GM12878 (cell line): Measurements from ENCODE around the gene ISLR.

Source experiments
- CREM ChIP-seq: IDR thresholded peaks from 2 replicates; pipeline ENCODE4 v1.6.1; 2014; ENCODE audit warnings: antibody characterized with exemption, low read depth
- EZH2 ChIP-seq: IDR thresholded peaks from 2 replicates; pipeline ENCODE4 v1.6.1; 2012; ENCODE audit warnings: low read depth, mild to moderate bottlenecking, control low read depth, inconsistent platforms, low read length, borderline replicate concordance; ENCODE audit not compliant: control insufficient read depth
- FOS ChIP-seq: IDR thresholded peaks from 3 replicates; pipeline ENCODE4 v1.6.1; 2011; ENCODE audit warnings: borderline replicate concordance; ENCODE audit not compliant: insufficient read length; ENCODE audit errors: extremely low read depth
- PAX5 ChIP-seq: IDR thresholded peaks from 2 replicates; pipeline ENCODE4 v1.6.1; 2011; ENCODE audit warnings: low read depth, low read length, borderline replicate concordance
- POLR2A ChIP-seq: IDR thresholded peaks from 2 replicates; pipeline ENCODE4 v1.6.1; 2011; ENCODE audit warnings: low read depth, mild to moderate bottlenecking, low read length
- SMARCA5 ChIP-seq: fragments of 450-650 bp; IDR thresholded peaks from 2 replicates; pipeline ENCODE4 v1.6.1; 2017; ENCODE audit warnings: mild to moderate bottlenecking
- TAF1 ChIP-seq: IDR thresholded peaks from 2 replicates; pipeline ENCODE4 v1.6.1; 2011; ENCODE audit warnings: mild to moderate bottlenecking, low read depth, low read length, borderline replicate concordance
- ZBED1 ChIP-seq: IDR thresholded peaks from 2 replicates; pipeline ENCODE4 v1.6.1; 2016; ENCODE audit warnings: borderline replicate concordance
- TF ChIP-seq, protein P1 (sequence below), 3 experiments: IDR thresholded peaks in 2 of 3; conservative IDR thresholded peaks in 1 of 3; 2 replicates each; pipeline ENCODE4 v1.5.1; 2011; ENCODE audit warnings: low read depth in 3 of 3, low read length in 3 of 3, mild to moderate bottlenecking in 3 of 3, control low read depth in 2 of 3, moderate library complexity in 2 of 3, inconsistent platforms in 1 of 3, mixed read lengths in 1 of 3; ENCODE audit not compliant: control insufficient read depth in 2 of 3, insufficient read depth in 1 of 3; ENCODE audit errors: extremely low read depth in 1 of 3
- TF ChIP-seq, protein P2 (sequence below): IDR thresholded peaks from 2 replicates; pipeline ENCODE4 v1.6.1; 2012; ENCODE audit warnings: low read depth, low read length, improper control_type of control experiment
- TF ChIP-seq, protein P3 (sequence below): IDR thresholded peaks from 2 replicates; pipeline ENCODE4 v1.6.1; 2012; ENCODE audit warnings: improper control_type of control experiment, low read depth, low read length; ENCODE audit not compliant: insufficient replicate concordance

DNA sequence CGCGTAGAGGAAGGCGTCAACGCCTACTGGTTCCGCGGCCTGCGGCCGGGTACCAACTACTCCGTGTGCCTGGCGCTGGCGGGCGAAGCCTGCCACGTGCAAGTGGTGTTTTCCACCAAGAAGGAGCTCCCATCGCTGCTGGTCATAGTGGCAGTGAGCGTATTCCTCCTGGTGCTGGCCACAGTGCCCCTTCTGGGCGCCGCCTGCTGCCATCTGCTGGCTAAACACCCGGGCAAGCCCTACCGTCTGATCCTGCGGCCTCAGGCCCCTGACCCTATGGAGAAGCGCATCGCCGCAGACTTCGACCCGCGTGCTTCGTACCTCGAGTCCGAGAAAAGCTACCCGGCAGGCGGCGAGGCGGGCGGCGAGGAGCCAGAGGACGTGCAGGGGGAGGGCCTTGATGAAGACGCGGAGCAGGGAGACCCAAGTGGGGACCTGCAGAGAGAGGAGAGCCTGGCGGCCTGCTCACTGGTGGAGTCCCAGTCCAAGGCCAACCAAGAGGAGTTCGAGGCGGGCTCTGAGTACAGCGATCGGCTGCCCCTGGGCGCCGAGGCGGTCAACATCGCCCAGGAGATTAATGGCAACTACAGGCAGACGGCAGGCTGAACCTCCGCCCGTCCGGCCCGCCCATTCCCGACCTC lies 39.0 kb upstream of the ISLR start:
- TF ChIP-seq, protein P1, sequence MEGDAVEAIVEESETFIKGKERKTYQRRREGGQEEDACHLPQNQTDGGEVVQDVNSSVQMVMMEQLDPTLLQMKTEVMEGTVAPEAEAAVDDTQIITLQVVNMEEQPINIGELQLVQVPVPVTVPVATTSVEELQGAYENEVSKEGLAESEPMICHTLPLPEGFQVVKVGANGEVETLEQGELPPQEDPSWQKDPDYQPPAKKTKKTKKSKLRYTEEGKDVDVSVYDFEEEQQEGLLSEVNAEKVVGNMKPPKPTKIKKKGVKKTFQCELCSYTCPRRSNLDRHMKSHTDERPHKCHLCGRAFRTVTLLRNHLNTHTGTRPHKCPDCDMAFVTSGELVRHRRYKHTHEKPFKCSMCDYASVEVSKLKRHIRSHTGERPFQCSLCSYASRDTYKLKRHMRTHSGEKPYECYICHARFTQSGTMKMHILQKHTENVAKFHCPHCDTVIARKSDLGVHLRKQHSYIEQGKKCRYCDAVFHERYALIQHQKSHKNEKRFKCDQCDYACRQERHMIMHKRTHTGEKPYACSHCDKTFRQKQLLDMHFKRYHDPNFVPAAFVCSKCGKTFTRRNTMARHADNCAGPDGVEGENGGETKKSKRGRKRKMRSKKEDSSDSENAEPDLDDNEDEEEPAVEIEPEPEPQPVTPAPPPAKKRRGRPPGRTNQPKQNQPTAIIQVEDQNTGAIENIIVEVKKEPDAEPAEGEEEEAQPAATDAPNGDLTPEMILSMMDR (IDR thresholded peaks at IDR 0.05 in 2 of 3, conservative IDR thresholded peaks at IDR 0.05 in 1 of 3; ENCODE audit: control insufficient read depth in 2 of 3, extremely low read depth in 1 of 3, insufficient read depth in 1 of 3, low read depth in 3 of 3, low read length in 3 of 3) = peak; percentile 14 to 42 (median 25); a peak in 5 of 6 replicates
- no peak for TF ChIP-seq TAF1
- no peak for TF ChIP-seq CREM
- TF ChIP-seq PAX5 = no peak
- TF ChIP-seq, protein P2, sequence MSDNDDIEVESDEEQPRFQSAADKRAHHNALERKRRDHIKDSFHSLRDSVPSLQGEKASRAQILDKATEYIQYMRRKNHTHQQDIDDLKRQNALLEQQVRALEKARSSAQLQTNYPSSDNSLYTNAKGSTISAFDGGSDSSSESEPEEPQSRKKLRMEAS = no peak
- TF ChIP-seq, protein P3, sequence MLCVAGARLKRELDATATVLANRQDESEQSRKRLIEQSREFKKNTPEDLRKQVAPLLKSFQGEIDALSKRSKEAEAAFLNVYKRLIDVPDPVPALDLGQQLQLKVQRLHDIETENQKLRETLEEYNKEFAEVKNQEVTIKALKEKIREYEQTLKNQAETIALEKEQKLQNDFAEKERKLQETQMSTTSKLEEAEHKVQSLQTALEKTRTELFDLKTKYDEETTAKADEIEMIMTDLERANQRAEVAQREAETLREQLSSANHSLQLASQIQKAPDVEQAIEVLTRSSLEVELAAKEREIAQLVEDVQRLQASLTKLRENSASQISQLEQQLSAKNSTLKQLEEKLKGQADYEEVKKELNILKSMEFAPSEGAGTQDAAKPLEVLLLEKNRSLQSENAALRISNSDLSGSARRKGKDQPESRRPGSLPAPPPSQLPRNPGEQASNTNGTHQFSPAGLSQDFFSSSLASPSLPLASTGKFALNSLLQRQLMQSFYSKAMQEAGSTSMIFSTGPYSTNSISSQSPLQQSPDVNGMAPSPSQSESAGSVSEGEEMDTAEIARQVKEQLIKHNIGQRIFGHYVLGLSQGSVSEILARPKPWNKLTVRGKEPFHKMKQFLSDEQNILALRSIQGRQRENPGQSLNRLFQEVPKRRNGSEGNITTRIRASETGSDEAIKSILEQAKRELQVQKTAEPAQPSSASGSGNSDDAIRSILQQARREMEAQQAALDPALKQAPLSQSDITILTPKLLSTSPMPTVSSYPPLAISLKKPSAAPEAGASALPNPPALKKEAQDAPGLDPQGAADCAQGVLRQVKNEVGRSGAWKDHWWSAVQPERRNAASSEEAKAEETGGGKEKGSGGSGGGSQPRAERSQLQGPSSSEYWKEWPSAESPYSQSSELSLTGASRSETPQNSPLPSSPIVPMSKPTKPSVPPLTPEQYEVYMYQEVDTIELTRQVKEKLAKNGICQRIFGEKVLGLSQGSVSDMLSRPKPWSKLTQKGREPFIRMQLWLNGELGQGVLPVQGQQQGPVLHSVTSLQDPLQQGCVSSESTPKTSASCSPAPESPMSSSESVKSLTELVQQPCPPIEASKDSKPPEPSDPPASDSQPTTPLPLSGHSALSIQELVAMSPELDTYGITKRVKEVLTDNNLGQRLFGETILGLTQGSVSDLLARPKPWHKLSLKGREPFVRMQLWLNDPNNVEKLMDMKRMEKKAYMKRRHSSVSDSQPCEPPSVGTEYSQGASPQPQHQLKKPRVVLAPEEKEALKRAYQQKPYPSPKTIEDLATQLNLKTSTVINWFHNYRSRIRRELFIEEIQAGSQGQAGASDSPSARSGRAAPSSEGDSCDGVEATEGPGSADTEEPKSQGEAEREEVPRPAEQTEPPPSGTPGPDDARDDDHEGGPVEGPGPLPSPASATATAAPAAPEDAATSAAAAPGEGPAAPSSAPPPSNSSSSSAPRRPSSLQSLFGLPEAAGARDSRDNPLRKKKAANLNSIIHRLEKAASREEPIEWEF = no peak
- no peak for TF ChIP-seq SMARCA5
- TF ChIP-seq EZH2 = no peak
- no peak for TF ChIP-seq ZBED1
- no peak for TF ChIP-seq POLR2A
- TF ChIP-seq FOS = no peak
